ENCODE results near the gene ZFP14.
"Not testable (repeated sequence)": the region's sequence is repeated elsewhere in the genome, so short reads cannot be mapped to it uniquely, and the experiment has no call there.

ZFP14 gene

DNA sequence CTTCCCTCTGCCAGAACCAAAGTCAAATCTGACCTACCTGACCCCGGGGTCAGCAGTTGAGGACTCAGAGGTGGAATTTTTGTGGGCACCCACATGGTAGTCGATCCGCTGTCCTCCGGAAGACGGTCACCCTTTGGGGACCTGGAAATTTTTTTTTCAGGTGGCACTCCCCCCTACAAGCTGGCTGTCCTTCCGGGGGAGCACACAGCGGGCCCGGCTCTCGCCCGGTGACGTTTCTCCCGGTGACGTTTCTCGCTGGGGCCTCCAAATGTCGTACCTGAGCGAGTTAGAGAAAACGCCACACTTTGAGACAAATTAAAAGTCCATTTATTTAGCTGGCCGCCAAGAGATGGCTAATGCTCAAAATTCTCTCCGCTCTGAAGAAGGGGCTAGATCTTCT, 48.8 kb downstream of the ZFP14 start:
- DNase-seq = no peak

DNA sequence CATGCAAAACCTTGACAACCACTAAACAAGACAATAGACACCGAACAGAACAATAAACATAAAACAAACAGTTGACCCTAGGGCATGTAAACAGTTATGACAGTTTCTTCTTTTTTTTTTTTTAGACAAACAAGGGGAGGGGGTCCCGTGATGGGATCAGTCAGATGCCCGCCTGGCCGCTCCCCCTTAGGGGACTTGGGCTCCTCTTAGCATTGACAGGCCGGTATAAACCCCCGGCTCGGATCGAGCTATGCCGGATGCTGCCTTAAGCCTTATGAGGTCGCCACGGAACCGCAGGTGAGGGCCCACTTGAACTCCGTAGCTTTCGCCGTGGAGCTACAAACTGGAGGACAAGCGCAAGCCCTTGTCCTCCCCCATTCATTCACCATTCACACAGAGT, 49.5 kb downstream of the ZFP14 start:
- DNase-seq = not testable (repeated sequence)

DNA sequence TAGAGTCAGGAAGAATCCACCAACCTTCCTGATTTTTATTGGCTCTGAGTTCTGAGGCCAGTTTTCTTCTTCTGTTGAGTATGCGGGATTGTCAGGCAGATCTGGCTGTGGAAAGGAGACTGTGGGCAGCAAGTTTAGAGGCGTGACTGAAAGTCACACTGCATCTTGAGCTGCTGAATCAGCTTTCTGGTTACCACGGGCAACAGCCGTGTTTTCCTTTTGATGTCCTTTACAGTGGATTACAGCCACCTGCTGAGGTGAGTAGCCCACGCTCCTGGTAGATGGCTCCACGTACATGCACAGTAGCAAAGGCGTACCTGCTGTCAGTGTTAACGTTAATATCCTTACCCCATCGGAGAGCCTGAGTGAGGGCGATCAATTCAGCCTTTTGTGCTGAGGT, 52.4 kb downstream of the ZFP14 start:
- not testable (repeated sequence) for DNase-seq

DNA sequence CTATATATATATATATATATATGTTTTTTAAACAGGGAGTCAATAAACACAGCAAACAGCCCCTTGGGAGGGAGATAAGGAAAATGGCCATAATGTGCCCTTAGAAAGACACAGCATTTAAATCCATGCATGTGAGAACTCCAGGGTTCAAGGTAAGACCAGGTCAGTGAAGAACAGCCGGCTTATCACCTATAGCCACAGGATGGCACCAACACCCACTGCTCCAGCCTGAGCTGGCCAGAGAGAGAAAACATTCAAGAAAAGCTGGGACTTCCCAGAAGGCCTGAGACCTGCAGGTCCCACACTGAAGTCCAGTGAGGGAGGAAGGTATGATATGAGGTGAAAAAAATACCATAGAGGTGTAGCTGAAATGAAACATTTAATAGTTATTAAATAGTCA, 63.8 kb downstream of the ZFP14 start:
- DNase-seq = not testable (repeated sequence)

- DNase-seq = not testable (repeated sequence)
These were observed 64.9 kb downstream of the ZFP14 start for GRCh38 chr19:36314053-36314452.

DNA sequence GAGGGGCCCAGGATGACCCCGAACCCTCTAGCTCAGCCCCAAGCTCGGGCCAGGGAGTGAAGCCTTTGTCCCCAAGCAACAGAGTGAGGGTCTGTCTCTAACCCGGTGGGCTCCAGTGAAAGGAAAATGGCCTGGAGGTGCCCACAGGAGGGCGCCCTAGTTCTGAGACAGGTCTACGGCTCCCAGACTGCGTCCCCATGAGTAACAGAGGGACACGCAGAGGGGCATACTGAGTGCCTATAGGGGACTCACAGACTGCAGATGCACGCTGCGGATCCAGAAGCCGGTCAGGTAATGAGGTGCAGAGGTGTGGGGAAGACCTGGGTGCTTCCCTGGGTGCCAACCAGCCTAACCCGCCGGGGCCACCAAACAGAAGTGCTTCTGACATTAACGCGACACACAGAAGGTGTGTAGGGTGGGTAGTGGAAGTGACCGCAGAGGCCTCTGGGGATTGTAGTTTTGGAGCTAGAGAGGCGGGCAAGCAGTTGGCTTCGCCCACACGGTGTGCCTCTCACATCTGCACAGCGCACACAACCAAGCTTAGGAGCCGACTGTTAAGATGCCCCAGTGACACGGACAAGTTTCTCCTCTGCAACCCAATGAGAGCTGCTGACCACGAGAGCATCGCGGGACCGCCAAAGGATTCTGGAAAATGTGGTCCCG, 67.8 kb downstream of the ZFP14 start:
- DNase-seq = not testable (repeated sequence)

DNA sequence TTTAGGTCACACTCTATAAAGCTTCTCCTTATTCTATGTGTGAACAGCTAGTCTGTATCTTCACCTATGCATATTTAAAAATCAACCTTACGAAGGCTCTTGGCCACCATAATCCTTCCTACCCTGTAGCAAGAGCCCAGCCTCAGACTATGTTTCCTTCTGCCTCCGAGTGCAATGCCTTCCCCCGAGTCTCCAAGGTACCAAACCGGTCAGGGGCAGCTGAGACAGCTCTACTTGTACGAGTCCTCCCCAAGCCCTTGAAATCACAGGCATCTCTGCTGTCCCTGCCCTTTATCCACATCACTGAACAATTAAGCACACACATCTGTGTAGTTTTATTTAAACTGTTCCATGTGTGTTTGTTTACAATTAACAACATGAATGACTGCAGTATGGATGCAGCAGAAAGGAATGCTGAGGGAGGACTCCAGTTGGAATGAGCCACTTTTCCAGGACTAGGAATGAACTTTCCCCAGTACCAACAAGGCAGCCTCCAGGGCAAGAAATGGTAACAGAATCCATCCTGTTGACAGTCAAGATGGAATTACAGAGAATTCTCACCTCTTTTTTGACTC, 68.5 kb downstream of the ZFP14 start:
- DNase-seq = not testable (repeated sequence)

DNA sequence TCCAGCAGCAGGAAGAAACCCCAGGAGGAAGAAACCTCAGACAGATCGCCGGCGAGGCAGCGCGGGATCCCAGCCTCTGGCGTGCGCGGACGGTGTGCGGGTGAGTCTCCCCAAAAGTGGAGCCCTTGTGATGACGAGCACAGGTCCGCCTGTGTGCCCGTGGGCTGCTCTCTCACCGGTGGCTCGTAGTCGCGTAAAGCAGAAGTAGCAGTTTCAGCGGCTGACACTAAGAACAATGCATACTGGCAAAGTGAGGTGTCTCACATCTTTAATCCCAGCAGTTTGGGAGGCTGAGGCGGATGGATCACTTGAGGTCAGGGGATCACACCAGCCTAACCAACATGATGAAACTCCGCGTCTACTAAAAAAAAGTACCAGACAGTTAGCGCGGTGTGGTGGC, 69.2 kb downstream of the ZFP14 start:
- DNase-seq = not testable (repeated sequence)

DNA sequence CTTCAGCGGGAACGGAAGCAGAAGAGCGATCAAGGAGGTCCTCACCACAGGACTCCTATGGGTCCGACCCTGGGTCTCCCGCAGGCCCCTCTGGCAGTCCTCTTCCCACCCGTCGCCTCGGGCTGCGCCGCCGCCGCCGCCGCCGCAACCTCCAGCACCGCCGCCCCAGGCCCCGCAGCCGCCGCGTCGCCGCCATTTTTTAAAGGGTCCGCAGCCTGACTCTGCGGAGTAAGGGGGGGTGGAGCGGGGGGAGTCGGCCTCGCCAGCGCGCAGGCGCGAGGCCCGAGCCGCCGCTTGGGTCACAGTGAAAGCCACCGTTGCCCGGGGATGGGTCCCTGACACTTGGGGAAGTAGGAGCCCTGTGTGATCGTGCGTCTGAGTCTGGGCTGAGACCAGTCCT, 69.7 kb downstream of the ZFP14 start:
- not testable (repeated sequence) for DNase-seq

DNA sequence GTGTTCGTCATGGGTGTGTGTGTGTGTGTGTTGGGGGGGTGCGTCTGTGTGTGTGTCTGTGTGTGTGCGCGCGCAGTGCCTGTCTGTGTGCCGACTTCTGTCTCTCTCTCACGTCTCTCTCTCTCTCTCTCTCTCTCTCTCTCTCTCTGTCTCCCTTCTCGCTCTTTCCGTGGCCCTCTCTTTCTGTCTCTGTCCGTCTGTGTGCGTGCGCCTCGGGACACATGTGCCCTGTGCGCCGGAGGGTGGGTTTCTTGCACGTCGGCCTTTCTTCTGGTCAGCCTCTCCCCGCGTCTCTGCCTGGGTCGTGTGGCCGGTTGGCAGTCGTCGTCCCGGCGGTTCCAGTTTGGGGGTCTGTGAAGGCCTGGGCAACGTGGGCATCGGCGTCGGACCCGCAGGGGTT, 86.7 kb downstream of the ZFP14 start:
- DNase-seq = not testable (repeated sequence)

Measured in CD4-positive, alpha-beta T cell treated with Interleukin-6 for 4 hours (primary cell).